AG09309 (cell line): ENCODE data around the gene NTNG2.

Experiments used
- DNase-seq: peaks from one replicate; pipeline ENCODE4 v3.0.0-alpha.2; 2010; ENCODE audit warnings: low read depth
- H3K4me3 ChIP-seq: 2 replicates; pipeline ENCODE4 v1.5.1; 2011; ENCODE audit warnings: mild to moderate bottlenecking, low read depth, low read length, moderate library complexity; ENCODE audit not compliant: control insufficient read depth
- CTCF ChIP-seq: IDR thresholded peaks from 2 replicates; pipeline ENCODE4 v1.5.1; 2011; ENCODE audit warnings: mild to moderate bottlenecking, low read depth, low read length, inconsistent platforms; ENCODE audit not compliant: insufficient read depth, control insufficient read depth; ENCODE audit errors: missing control alignments

Gene NTNG2

GRCh38 chr9:132162764-132163456, 1.1 kb downstream of the NTNG2 start:
- H3K4me3 ChIP-seq, result peak overlapping the region; percentile 78
- no peak for DNase-seq
- TF ChIP-seq CTCF, result no peak

- no peak for TF ChIP-seq CTCF
- no peak for DNase-seq
- H3K4me3 ChIP-seq, result peak overlapping the region; percentile 7
Observed at GRCh38 chr9:132163457-132163875, 1.6 kb downstream of the NTNG2 start.

- DNase-seq, result no peak
- no peak overlapping the region for H3K4me3 ChIP-seq
- no peak for TF ChIP-seq CTCF
Observed at GRCh38 chr9:132163876-132164603, 2.2 kb downstream of the NTNG2 start.

GRCh38 chr9:132164604-132165362, 2.9 kb downstream of the NTNG2 start:
- TF ChIP-seq CTCF, result no peak
- no peak overlapping the region for H3K4me3 ChIP-seq
- DNase-seq, result no peak

GRCh38 chr9:132166599-132166998, 4.7 kb downstream of the NTNG2 start:
- H3K4me3 ChIP-seq, result no peak overlapping the region
- TF ChIP-seq CTCF, result peak; percentile 5
- DNase-seq, result no peak

- no peak for DNase-seq
- no peak for TF ChIP-seq CTCF
- no peak overlapping the region for H3K4me3 ChIP-seq
Observed at GRCh38 chr9:132167192-132167591, 5.3 kb downstream of the NTNG2 start.
